Stimulated activated memory B cell treated with anti-CD40 and anti-IgM and Interleukin-4, amounts not matched to agents 10 μg/mL and 1 μg/mL and 100 μg/mL, for 72 hours (primary cell): ENCODE data around the gene KLRB1.
"Not testable (repeated sequence)": the region's sequence is repeated elsewhere in the genome, so short reads cannot be mapped to it uniquely, and the experiment has no call there.

Experiments
- ATAC-seq: fragments of 150-1000 bp; cut with Tn5 transposase; 2 replicates; pipeline ENCODE4 v1.10.0; 2021
- H3K27ac Mint-ChIP-seq: one replicate; pipeline ENCODE4 v1.8.0; 2022; ENCODE audit warnings: mild to moderate bottlenecking, mixed read lengths
- H3K27me3 Mint-ChIP-seq: one replicate; pipeline ENCODE4 v1.8.0; 2022; ENCODE audit warnings: mixed read lengths
- H3K36me3 Mint-ChIP-seq: one replicate; pipeline ENCODE4 v1.8.0; 2022; ENCODE audit warnings: mixed read lengths
- H3K4me1 Mint-ChIP-seq: one replicate; pipeline ENCODE4 v1.8.0; 2022; ENCODE audit warnings: mixed read lengths
- H3K4me3 Mint-ChIP-seq: one replicate; pipeline ENCODE4 v1.8.0; 2022; ENCODE audit warnings: mild to moderate bottlenecking, moderate library complexity, mixed read lengths
- H3K9me3 Mint-ChIP-seq: one replicate; pipeline ENCODE4 v1.8.0; 2022; ENCODE audit warnings: mixed read lengths

The KLRB1 gene

DNA sequence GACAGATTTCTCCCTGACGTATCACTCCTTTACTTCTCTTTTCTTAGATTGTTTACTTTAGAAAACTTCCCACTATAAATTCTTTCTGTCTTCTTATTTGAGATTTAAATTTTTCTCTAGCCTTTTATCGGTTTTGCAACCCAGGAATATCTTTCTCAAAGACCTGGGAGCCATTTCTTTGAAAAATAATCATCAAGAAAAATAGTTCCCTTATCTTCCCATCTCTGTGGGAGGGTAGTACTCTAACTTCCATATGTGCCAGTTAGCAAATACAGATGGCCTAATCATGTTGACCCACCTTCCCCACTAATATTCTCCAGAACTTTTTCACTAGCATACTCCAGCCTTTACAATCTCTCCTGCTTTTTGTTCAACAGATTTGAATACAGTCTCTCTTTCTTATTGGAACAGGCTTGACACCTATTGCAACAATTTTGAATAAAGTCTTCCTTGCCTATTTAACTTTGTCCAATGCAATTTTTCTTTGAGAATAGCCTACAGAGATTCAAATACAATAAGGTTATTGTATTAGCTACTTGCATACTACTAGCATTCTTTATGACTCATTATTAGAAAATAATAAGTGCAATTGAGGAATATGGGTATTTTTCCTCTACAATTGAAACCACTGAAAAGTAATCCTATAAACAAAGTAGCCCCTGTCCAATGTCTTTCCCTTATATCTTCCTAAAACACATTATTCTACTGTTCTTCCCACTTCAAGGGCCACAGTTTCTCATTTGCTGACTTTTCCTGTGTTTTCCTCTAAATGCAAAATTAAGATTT is 27.4 kb upstream of the KLRB1 start:
- Mint-ChIP-seq H3K9me3 (peaks cover 10% of the 10 kb centered on the region), H3K27me3 (no peaks in the 10 kb centered on the region), H3K4me1 (peaks cover 61% of the 10 kb centered on the region), H3K4me3 (no peak overlapping the region), H3K27ac (peak overlapping the region; percentile 86), H3K36me3 (peaks cover 18% of the 10 kb centered on the region)
- ATAC-seq: no peak

DNA sequence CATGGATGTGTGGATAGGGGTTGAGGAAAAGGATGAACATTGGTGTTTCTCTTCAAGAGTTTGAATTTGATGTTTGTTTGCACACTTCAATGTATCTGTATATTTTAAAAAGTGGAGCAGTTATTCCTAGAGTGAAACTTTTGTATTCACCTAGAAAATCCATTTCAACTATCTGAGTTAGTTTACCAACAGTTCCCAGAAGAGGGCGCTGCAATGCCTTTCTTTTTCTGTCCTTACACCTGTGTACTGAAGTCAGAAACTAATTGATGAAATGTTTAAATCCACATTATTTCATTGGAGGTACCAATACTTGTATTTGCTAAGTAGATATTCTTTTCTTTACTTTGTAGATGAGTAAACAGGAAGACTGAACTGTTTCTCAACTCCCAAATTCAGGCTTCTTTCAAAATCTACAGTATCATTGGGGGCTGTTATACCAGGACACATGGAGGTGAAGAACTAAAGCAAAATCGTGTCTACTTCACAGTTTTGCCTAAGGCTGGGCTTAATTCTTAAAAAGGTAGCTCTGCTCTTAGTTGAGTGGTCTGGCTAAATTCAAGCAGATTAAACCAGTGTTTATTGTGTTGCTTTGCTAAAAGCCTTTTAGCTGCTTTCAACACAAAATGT is 26.6 kb upstream of the KLRB1 start:
- H3K4me1 Mint-ChIP-seq: peaks cover 65% of the 10 kb centered on the region
- H3K36me3 Mint-ChIP-seq: peaks cover 19% of the 10 kb centered on the region
- peak; percentile 70 for ATAC-seq
- H3K9me3 Mint-ChIP-seq: peaks cover 10% of the 10 kb centered on the region
- H3K27me3 Mint-ChIP-seq: no peaks in the 10 kb centered on the region
- peak overlapping the region; percentile 86 for H3K27ac Mint-ChIP-seq
- H3K4me3 Mint-ChIP-seq: peak overlapping the region; percentile 7

DNA sequence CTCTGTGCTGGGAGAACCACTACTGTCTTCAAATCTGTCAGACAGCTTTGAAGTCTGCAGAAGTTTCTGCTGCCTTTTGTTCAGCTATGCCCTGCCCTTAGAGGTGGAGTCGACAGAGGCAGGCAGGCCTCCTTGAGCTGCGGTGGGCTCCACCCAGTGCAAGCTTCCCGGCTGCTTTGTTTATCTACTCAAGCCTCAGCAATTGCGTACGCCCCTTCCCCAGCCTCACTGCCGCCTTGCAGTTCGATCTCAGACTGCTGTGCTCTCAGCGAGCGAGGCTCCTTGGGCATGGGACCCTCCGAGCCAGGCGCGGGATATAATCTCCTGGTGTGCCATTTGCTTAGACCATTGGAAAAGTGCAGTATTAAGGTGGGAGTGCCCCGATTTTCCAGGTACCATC is 25.1 kb upstream of the KLRB1 start:
- H3K36me3 Mint-ChIP-seq: peaks cover 25% of the 10 kb centered on the region
- H3K27me3 Mint-ChIP-seq: no peaks in the 10 kb centered on the region
- H3K4me3 Mint-ChIP-seq: no peak overlapping the region
- H3K4me1 Mint-ChIP-seq: peaks cover 57% of the 10 kb centered on the region
- no peak for ATAC-seq
- H3K27ac Mint-ChIP-seq: no peak overlapping the region
- peaks cover 10% of the 10 kb centered on the region for H3K9me3 Mint-ChIP-seq

DNA sequence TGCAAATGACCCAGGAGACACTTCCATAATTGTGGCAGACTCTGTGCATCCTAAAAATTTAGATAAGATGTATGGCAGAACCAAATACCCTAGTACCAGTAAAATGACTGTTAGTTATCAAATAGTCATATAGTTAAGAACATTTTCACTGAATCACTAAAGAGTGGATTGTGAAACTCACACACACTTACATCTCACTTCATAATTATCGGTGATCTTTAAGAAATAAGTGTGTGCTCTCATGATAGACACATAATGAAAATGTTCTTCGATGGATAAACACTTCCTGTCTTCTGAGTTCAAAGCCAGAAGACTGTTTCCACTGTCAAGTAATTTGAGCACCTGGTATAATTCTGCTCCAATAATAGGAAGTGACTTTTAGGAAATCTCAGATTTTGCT is 19.1 kb upstream of the KLRB1 start:
- Mint-ChIP-seq H3K9me3 (peaks cover 7% of the 10 kb centered on the region), H3K36me3 (peaks cover 32% of the 10 kb centered on the region), H3K27me3 (no peaks in the 10 kb centered on the region), H3K27ac (no peak overlapping the region), H3K4me1 (peaks cover 12% of the 10 kb centered on the region), H3K4me3 (no peak overlapping the region)
- ATAC-seq: no peak

DNA sequence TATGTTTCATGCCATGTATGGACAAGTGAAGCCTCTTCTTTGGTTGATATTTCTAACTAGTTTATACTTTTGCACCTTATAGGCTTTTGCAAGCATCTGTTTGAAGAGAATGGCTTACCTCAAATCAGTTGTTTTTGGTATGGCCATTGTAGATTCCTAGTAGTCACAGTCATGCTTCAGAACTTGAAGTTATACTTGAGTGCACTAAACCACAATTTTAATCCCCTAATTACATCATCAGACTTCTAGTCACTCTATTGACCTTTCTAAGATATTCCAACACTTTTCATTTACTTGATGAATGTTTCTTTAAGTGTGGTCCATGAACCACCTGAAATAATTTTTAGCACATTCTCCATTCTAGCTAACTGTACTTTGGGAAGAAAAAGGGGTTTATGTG is 18.6 kb upstream of the KLRB1 start:
- H3K4me3 Mint-ChIP-seq: no peak overlapping the region
- peaks cover 12% of the 10 kb centered on the region for H3K4me1 Mint-ChIP-seq
- peaks cover 7% of the 10 kb centered on the region for H3K9me3 Mint-ChIP-seq
- peaks cover 32% of the 10 kb centered on the region for H3K36me3 Mint-ChIP-seq
- ATAC-seq: no peak
- no peak overlapping the region for H3K27ac Mint-ChIP-seq
- H3K27me3 Mint-ChIP-seq: no peaks in the 10 kb centered on the region

DNA sequence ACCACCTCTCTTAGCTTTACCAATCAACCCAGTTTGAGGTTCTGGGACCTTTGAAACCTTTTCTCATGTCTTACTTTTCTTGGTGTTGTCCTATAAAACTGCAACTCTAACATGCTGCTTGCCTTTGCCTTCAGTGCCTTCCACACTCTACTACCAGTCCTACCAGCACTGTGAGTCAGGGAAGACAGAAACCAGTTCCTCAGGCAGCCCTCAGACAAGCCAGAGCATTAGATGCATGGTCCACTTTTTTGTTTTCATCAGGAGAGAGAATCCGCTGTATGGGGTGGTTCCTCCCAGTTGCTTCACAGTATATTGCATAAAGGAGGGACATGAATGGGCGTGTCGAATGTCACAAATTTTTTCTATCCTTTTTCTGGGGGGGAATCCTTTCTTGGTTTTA is 17.3 kb upstream of the KLRB1 start:
- H3K4me1 Mint-ChIP-seq: peaks cover 15% of the 10 kb centered on the region
- H3K4me3 Mint-ChIP-seq: no peak overlapping the region
- peaks cover 7% of the 10 kb centered on the region for H3K9me3 Mint-ChIP-seq
- no peak overlapping the region for H3K27ac Mint-ChIP-seq
- H3K27me3 Mint-ChIP-seq: no peaks in the 10 kb centered on the region
- no peak for ATAC-seq
- peaks cover 32% of the 10 kb centered on the region for H3K36me3 Mint-ChIP-seq

DNA sequence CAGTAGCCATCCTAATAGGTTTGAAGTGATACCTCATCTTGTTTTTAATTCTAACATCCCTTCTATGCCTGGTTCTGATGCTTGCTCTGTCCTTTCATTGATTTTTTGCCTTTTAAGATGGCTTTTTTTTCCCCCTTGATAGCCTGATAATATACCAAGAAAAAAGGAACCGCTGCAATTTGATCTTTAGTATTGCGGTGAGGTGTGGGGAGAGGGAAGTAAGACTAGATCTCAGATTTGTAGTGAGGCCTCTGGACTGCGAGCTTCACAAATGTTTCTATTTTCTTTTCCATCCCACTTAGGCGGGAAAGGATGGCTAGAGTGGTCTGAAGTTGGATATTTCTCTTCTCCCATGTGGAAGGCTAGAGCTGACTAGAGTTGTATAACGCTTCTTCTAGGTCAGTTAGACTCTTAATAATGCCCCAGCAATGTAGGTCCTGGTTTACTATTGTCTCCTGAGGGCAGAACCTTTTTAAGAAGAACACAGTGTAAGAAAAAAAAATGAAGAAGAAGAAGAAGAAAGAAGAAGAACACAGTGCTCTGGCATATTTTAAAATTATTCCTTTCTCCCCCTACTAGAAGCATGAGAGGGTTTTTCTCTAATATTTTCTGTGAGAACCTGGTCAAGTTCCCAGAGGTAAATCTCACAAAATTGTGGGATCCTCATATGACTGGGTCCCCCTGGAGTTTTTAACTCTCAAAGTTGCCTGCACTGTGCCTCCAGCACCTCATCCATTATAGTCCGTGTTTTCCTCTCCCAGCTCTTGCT is 11.9 kb upstream of the KLRB1 start:
- H3K36me3 Mint-ChIP-seq: peaks cover 24% of the 10 kb centered on the region
- ATAC-seq: peak; percentile 56
- no peak overlapping the region for H3K4me3 Mint-ChIP-seq
- peaks cover 10% of the 10 kb centered on the region for H3K9me3 Mint-ChIP-seq
- H3K27me3 Mint-ChIP-seq: no peaks in the 10 kb centered on the region
- H3K27ac Mint-ChIP-seq: peak overlapping the region; percentile 35
- peaks cover 47% of the 10 kb centered on the region for H3K4me1 Mint-ChIP-seq

DNA sequence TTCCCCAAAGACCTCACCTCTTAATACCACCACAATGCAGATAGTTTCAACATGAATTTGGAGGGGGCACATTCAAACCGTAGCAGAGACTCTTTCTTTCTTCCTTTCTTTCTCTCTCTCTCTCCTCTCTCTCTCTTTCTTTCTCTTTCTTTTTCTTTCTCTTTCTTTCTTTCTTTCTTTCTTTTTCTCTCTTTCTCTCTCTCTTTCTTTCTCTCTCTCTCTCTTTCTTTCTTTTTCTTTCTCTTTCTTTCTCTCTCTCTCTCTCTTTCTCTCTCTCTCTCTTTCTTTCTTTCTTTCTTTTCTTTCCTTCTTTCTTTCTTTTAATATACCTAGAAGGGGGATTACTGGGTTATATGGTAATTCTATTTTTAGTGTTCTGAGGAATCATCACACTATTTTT is 11.2 kb upstream of the KLRB1 start:
- H3K36me3 Mint-ChIP-seq: peaks cover 17% of the 10 kb centered on the region
- H3K4me1 Mint-ChIP-seq: peaks cover 54% of the 10 kb centered on the region
- ATAC-seq, H3K9me3 Mint-ChIP-seq, H3K4me3 Mint-ChIP-seq, H3K27me3 Mint-ChIP-seq: not testable (repeated sequence)
- H3K27ac Mint-ChIP-seq: peak overlapping the region; percentile 35

DNA sequence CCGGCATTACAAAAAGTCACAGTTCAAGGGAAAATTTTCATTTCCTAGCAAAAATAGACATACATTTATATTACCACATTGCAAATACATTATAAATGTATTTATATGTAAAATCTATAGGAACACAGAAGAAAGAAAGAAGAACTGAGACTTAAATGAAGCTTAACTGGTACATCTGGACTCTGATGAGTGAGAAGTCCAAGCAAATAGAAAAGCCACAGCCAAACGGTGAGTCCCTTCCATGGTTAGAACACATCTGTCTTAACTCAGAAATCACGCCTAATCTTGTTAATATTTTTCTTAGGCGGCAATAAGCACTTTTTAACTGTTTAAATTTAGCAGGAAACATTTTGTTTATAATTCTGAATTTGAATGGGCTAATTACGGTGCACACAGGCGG is 9.4 kb upstream of the KLRB1 start:
- Mint-ChIP-seq H3K4me1 (peaks cover 59% of the 10 kb centered on the region), H3K4me3 (no peak overlapping the region), H3K27ac (no peak overlapping the region), H3K27me3 (no peaks in the 10 kb centered on the region), H3K36me3 (peaks cover 9% of the 10 kb centered on the region), H3K9me3 (peaks cover 4% of the 10 kb centered on the region)
- no peak for ATAC-seq

DNA sequence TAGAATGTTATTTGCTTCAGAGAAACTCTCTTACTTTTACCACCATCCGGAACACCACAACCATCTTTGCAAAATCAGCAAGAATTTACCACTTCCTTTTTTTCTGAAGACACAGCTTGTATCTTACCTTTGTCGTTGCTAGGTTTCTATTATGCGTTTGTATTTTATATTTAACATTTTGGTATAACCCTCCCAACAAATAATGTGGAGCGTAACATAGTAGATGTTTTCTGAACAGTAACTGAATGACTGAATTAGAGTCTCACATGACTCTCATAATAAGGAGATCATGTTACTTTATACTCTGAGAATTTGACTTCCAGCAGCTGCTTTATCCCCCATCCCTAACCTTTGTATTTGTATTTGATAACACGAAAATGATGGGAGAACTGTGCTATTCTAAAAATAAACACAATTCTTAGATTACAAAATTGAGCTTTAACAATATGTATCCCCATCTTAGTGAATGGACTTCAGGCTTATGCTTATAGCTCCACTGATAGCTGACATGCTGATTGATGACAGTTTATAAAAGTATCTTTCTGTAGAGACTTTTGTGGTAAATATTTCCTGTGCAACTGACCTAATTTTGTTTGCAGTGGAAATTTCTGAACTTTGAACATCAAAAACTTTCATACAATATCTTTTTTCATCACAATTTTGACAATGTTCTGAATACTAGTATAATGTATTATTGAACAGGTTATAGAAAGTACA is 7.9 kb upstream of the KLRB1 start:
- Mint-ChIP-seq H3K9me3 (peaks cover 4% of the 10 kb centered on the region), H3K4me3 (no peak overlapping the region), H3K4me1 (peaks cover 59% of the 10 kb centered on the region), H3K27ac (no peak overlapping the region), H3K36me3 (peaks cover 9% of the 10 kb centered on the region), H3K27me3 (no peaks in the 10 kb centered on the region)
- ATAC-seq: peak; percentile 73

DNA sequence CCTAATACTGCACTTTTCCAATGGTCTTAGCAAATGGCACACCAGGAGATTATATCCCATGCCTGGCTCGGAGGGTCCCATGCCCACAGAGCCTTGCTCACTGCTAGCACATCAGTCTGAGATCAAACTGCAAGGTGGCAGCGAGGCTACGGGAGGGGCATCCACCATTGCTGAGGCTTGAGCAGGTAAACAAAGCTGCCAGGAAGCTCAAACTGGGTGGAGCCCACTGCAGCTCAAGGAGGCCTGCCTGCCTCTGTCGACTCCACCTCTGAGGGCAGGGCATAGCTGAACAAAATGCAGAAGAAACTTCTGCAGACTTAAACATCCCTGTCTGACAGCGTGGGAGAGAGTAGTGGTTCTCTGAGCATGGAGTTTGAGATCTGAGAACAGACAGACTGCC is 2.9 kb upstream of the KLRB1 start:
- peaks cover 22% of the 10 kb centered on the region for H3K4me1 Mint-ChIP-seq
- H3K27me3 Mint-ChIP-seq, ATAC-seq, H3K4me3 Mint-ChIP-seq, H3K27ac Mint-ChIP-seq, H3K9me3 Mint-ChIP-seq, H3K36me3 Mint-ChIP-seq: not testable (repeated sequence)

DNA sequence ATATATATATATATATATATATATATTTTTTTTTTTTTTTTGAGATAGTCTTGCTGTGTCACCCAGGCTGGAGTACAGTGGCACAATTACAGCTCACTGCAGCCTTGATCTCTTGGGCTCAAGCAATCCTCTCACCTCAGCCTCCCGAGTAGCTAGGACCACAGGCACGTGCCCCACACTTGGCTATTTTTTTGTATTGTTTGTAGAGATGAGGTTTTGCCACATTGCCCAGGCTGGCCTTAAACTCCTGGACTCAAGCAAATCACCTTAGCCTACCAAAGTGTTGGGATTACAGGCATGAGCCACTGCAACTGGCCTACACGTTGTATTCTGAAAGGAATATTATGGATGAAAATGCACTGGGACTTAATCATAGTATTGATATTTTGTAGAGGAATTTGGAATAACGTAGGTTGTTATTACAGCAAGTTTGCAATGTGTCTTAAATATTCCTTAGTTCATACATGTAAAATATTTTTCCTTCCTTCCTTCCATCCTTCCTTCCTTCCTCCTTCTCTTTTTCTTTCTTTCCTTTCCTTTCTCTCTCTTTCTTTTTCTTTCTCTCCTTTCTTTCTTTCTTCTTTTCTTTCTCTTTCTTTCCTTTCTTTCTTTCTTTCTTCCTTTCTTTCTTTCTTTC is 862 bp downstream of the KLRB1 start:
- Mint-ChIP-seq H3K36me3 (no peaks in the 10 kb centered on the region), H3K4me1 (no peaks in the 10 kb centered on the region), H3K4me3 (no peak overlapping the region), H3K27ac (no peak overlapping the region), H3K9me3 (no peaks in the 10 kb centered on the region), H3K27me3 (no peaks in the 10 kb centered on the region)
- ATAC-seq: no peak

DNA sequence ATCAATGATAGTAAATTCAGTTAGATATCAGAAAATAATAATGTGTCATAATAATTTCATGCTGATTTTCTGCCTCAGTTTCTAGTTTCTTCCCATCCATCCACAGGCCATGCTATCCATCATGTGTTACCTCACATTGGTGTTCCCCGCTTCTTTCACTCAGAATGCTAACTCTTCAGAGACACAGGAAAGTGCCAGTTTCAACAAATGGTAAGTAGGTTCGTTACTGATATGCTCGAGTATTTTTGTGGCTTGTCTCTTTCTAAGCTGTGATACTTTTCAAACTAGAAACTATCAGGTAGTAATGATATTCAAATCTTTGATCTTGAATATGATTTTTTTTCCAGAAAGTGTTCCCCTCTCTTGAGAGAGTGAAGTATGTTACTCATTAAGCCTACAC is 1.5 kb downstream of the KLRB1 start:
- H3K36me3 Mint-ChIP-seq: no peaks in the 10 kb centered on the region
- no peaks in the 10 kb centered on the region for H3K9me3 Mint-ChIP-seq
- H3K4me1 Mint-ChIP-seq: no peaks in the 10 kb centered on the region
- H3K27me3 Mint-ChIP-seq: no peaks in the 10 kb centered on the region
- no peak overlapping the region for H3K4me3 Mint-ChIP-seq
- no peak for ATAC-seq
- H3K27ac Mint-ChIP-seq: no peak overlapping the region

DNA sequence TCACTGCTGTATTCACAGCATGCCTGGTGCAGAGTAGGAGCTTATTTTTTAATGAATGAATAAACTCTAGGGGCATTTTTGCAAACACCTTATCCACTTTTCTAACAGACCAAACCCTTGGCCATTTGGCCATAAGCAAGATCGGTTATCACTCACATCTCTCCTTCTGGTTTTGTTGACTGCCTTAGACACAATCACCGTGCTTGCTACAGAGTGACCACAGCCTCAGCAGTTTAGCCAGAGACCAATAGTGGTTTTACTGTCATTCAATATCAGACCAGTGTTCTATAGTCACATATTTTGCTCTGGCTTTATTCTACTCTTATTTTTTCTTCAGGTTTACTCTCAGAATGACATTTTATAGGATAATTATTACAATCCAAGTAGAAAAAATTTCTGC is 2.2 kb downstream of the KLRB1 start:
- no peaks in the 10 kb centered on the region for H3K9me3 Mint-ChIP-seq
- ATAC-seq: no peak
- H3K36me3 Mint-ChIP-seq: no peaks in the 10 kb centered on the region
- no peak overlapping the region for H3K27ac Mint-ChIP-seq
- H3K27me3 Mint-ChIP-seq: no peaks in the 10 kb centered on the region
- no peak overlapping the region for H3K4me3 Mint-ChIP-seq
- H3K4me1 Mint-ChIP-seq: no peaks in the 10 kb centered on the region

DNA sequence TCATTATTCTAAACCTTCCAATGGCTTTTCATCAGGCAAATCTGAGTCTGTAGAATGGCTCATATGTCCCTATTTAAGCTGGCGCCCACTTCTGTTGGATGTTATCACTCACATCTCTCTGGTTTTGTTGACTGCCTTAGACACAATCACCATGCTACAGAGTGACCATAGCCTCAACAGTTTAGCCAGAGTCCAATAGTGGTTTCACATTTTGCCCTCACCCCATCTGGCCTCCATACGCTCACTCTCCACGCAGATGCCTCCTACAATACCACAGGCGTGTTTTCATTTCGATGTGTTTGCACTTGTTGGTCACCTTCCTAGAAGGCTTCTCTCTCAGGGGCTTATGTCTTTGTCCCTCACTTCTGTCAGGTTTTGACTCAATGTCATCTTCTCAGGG is 3.4 kb downstream of the KLRB1 start:
- H3K4me3 Mint-ChIP-seq: no peak overlapping the region

More for the DNA sequence above, 3.4 kb downstream of the KLRB1 start:
- no peaks in the 10 kb centered on the region for H3K27me3 Mint-ChIP-seq
- no peaks in the 10 kb centered on the region for H3K36me3 Mint-ChIP-seq
- no peaks in the 10 kb centered on the region for H3K9me3 Mint-ChIP-seq
- ATAC-seq: no peak
- no peaks in the 10 kb centered on the region for H3K4me1 Mint-ChIP-seq
- no peak overlapping the region for H3K27ac Mint-ChIP-seq
